Esophagus squamous epithelium (tissue), 5 donors: ENCODE data around the gene CARD8. TPM values are rescaled to one million over a fixed set of nuclear protein-coding genes. Genes with fewer than 3 reads are reported as not detected.
"Not testable (repeated sequence)": the region's sequence is repeated elsewhere in the genome, so short reads cannot be mapped to it uniquely, and the experiment has no call there.

Experiments used
- DNase-seq: peaks from one replicate; lab custom pipeline; 2025; lab: John Stamatoyannopoulos, UW
- H3K27ac ChIP-seq, 4 donors: fragments of 200-600 bp; sonication (generic); one replicate each; pipeline ENCODE4 v1.5.1; 2016 to 2019; ENCODE audit warnings: mild to moderate bottlenecking in 1 of 4
- H3K27me3 ChIP-seq, 4 donors: fragments of 200-600 bp; sonication (generic); 1 replicate in 3 of 4; 2 replicates in 1 of 4; pipeline versions ENCODE4 v1.5.1 to v1.6.0; 2017 to 2021; ENCODE audit warnings: antibody characterized with exemption in 1 of 4
- H3K36me3 ChIP-seq, 3 donors: fragments of 200-600 bp; sonication (generic); one replicate each; pipeline ENCODE4 v1.5.1; 2016 to 2019
- H3K4me1 ChIP-seq, 3 donors: fragments of 200-600 bp; sonication (generic); one replicate each; pipeline ENCODE4 v1.5.1; 2017 to 2019
- H3K4me3 ChIP-seq, 4 donors: fragments of 200-600 bp; sonication (generic); 1 replicate in 3 of 4; 2 replicates in 1 of 4; pipeline ENCODE4 v1.5.1; 2016 to 2019; ENCODE audit warnings: mild to moderate bottlenecking in 2 of 4, moderate library complexity in 1 of 4
- H3K9me3 ChIP-seq, 3 donors: fragments of 200-600 bp; sonication (generic); one replicate each; pipeline ENCODE4 v1.5.1; 2016 to 2019
- POLR2A ChIP-seq, 4 donors: fragments of 450-650 bp; IDR thresholded peaks; one replicate each; pipeline ENCODE4 v1.6.1; 2017; ENCODE audit warnings: antibody characterized with exemption in 4 of 4, mild to moderate bottlenecking in 4 of 4, moderate library complexity in 3 of 4
- WGBS, 2 donors: methylation state at CpG; one replicate each; pipeline ENCODE4 v1.1.5; 2018; 5-methylcytosine and 5-hydroxymethylcytosine counted together
- intact Hi-C: fragments of 100-400 bp; cut with DNase I; formaldehyde crosslinking; loops from one replicate; pipeline ENCODE4 v1.15.0; 2022
- total RNA-seq, 4 donors: library from RNA; depleted of rRNA; stranded (reverse); fragments of >200 nt; gene quantifications; one replicate each; pipeline ENCODE4 v1.1.0, GENCODE V29; 2016
- TF ChIP-seq, protein P1 (sequence below), 6 experiments: fragments of 450-650 bp in 4 of 6; fragments of 200-600 bp in 2 of 6; sonication (generic) in 2 of 6; IDR thresholded peaks; one replicate each; pipeline ENCODE4 v1.5.1; 2016 to 2019; ENCODE audit warnings: antibody characterized with exemption in 6 of 6, mild to moderate bottlenecking in 4 of 6, moderate library complexity in 4 of 6
- donor health status: DM: yes; HTN: yes; CAD: no.

The CARD8 gene
- total RNA-seq, 4 donors from 2014 or later, result 9.7 to 21.9 (median 11.3) TPM

DNA sequence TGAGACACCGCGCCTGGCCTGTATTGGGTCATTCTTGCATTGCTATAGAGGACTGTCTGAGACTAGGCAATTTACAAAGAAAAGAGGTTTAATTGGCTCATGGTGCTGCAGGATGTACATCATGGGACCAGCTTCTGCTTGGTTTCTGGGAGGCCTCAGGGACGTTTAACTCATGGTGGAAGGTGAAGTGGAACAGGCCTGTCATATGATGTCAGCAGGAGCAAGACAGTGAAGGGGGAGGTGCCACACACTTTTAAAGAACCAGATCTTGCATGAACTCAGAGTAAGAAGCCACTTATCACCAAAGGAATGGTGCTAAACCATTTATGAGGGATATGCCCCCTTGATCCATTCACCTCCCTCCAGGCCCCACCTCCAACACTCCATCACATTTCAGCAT is 18.7 kb downstream of the CARD8 start:
- no peaks in the 10 kb centered on the region for H3K9me3 ChIP-seq
- H3K27me3 ChIP-seq, result no peaks in the 10 kb centered on the region
- intact Hi-C loops, result no loop called here
- H3K27ac ChIP-seq, result no peak overlapping the region
- H3K4me1 ChIP-seq, result no peaks in the 10 kb centered on the region
- TF ChIP-seq, protein P1, sequence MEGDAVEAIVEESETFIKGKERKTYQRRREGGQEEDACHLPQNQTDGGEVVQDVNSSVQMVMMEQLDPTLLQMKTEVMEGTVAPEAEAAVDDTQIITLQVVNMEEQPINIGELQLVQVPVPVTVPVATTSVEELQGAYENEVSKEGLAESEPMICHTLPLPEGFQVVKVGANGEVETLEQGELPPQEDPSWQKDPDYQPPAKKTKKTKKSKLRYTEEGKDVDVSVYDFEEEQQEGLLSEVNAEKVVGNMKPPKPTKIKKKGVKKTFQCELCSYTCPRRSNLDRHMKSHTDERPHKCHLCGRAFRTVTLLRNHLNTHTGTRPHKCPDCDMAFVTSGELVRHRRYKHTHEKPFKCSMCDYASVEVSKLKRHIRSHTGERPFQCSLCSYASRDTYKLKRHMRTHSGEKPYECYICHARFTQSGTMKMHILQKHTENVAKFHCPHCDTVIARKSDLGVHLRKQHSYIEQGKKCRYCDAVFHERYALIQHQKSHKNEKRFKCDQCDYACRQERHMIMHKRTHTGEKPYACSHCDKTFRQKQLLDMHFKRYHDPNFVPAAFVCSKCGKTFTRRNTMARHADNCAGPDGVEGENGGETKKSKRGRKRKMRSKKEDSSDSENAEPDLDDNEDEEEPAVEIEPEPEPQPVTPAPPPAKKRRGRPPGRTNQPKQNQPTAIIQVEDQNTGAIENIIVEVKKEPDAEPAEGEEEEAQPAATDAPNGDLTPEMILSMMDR (IDR thresholded peaks at IDR 0.05), result no peak
- TF ChIP-seq POLR2A (IDR thresholded peaks at IDR 0.05), result no peak
- peaks cover 0 to 71% (median 19%) of the 10 kb centered on the region in 3 donors for H3K36me3 ChIP-seq
- 58 to 70% methylated on average over 1 to 3 of the region's 3 CpGs for WGBS, 2 donors
- DNase-seq, result no peak
- H3K4me3 ChIP-seq, result no peak overlapping the region

DNA sequence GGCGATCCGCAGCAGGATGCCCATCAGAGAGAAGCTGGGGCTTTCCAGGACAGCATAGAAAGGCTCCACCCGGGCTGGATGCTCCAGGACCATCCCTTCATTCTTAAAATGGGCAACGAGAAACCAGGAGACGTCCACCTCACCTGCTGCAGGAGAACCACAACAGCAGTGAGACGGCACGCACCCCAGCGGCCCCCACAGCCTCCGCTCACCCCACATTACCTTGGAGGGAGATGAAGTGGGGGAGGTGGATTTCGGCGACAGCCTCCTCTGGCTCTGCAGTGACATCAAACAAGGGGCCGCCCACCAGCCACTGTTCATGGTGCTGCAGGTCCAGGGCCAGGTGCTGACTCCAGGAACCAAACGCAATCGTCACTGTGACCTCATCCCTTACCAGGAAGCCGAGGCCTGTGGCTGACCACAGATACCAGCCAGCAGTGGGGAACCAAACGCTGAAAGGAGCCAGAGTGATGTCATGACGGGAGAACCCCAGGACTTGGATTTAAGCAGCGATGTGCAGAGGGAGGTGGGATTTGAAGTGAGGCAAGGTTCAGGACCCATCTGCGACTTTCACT is 25.1 kb downstream of the CARD8 start:
- no peaks in the 10 kb centered on the region for H3K27me3 ChIP-seq
- no peaks in the 10 kb centered on the region for H3K4me1 ChIP-seq
- H3K36me3 ChIP-seq, result peaks cover 4 to 88% (median 18%) of the 10 kb centered on the region in 3 donors
- no peak for DNase-seq
- WGBS, 2 donors, result 84 to 86% methylated on average over 11 to 15 of the region's 19 CpGs
- no peak overlapping the region for H3K4me3 ChIP-seq
- no peak for TF ChIP-seq POLR2A (IDR thresholded peaks at IDR 0.05)
- TF ChIP-seq, protein P1 (IDR thresholded peaks at IDR 0.05), result no peak
- no peak overlapping the region for H3K27ac ChIP-seq
- H3K9me3 ChIP-seq, result no peaks in the 10 kb centered on the region
- intact Hi-C loops, result no loop called here

DNA sequence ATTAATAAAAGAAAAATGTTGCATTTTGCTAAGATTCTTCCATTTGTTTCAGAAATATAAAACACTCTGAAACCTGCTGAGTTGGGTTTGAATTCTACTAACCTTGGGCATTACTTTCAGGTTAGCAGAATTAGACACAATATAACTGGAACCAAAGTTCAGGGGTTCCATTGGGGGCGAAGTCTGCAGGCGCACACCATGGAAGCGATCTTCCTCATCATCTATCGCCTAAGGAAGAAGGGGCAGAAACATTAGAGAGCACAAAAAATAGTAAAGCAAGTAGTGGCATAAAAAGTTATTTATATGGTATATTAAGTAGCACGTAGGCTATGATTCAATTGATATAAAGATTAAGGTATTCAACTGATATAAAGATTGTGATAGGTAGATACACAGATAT is 34.1 kb downstream of the CARD8 start:
- no peaks in the 10 kb centered on the region for H3K9me3 ChIP-seq
- DNase-seq, result no peak
- H3K27ac ChIP-seq, result no peak overlapping the region
- no peaks in the 10 kb centered on the region for H3K27me3 ChIP-seq
- TF ChIP-seq, protein P1 (IDR thresholded peaks at IDR 0.05), result no peak
- TF ChIP-seq POLR2A (IDR thresholded peaks at IDR 0.05), result no peak
- no peak overlapping the region for H3K4me3 ChIP-seq
- H3K4me1 ChIP-seq, result no peaks in the 10 kb centered on the region
- 94 to 95% methylated on average over 5 of the region's 5 CpGs for WGBS, 2 donors
- peaks cover 0 to 39% (median 0%) of the 10 kb centered on the region in 3 donors for H3K36me3 ChIP-seq
- intact Hi-C loops, result no loop called here

DNA sequence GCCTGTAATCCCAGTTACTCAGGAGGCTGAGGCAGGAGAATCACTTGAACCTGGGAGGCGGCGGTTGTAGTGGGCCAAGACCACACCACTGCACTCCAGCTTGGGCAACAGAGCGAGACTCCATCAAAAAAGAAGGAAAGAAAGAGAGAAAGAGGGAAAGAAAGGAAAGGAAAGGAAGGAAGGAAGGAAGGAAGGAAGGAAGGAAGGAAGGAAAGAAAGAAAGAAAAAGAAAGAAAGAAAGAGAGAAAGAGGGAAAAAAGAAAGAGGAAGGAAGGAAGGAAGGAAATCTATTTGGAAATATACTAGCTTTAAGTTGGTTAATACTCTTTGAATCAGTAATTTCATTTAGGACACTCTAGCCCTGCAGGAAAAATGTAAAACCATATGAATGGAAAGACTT is 34.9 kb downstream of the CARD8 start:
- 95 to 100% methylated on average over 2 to 3 of the region's 3 CpGs for WGBS, 2 donors
- DNase-seq, H3K4me1 ChIP-seq, H3K27me3 ChIP-seq, H3K4me3 ChIP-seq, H3K27ac ChIP-seq, intact Hi-C loops, H3K9me3 ChIP-seq: not testable (repeated sequence)
- H3K36me3 ChIP-seq, result peaks cover 0 to 47% (median 0%) of the 10 kb centered on the region in 3 donors

DNA sequence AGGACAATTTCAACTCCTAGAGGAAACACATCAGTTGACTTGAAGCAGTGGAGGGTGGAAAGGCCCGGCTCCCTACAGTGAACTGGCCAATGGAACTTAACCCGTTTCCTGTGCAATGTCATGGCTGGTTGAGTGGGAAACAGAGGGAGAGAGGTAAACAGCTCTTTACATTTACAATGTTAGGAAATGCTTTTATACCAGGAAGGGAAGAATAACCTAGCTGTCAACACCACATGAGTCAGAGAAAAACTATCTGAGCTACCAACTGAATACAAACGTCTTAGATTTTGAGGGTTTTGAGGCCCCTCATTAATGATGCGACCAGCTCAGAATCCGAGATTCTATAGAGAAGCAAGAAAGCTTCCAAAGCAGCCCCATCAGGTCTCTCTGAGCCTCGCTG is 36.7 kb downstream of the CARD8 start:
- DNase-seq, result no peak
- no peak for TF ChIP-seq POLR2A (IDR thresholded peaks at IDR 0.05)
- TF ChIP-seq, protein P1 (IDR thresholded peaks at IDR 0.05), result no peak
- H3K4me1 ChIP-seq, result no peaks in the 10 kb centered on the region
- H3K27me3 ChIP-seq, result no peaks in the 10 kb centered on the region
- 40 to 86% methylated on average over 1 to 4 of the region's 6 CpGs for WGBS, 2 donors
- H3K4me3 ChIP-seq, result no peak overlapping the region
- peaks cover 0 to 57% (median 0%) of the 10 kb centered on the region in 3 donors for H3K36me3 ChIP-seq
- no peak overlapping the region for H3K27ac ChIP-seq
- intact Hi-C loops, result no loop called here
- H3K9me3 ChIP-seq, result no peaks in the 10 kb centered on the region
